Activated gamma-delta T cell (primary cell): Measurements from ENCODE around the gene SRRD.
"Not testable (repeated sequence)": the region's sequence is repeated elsewhere in the genome, so short reads cannot be mapped to it uniquely, and the experiment has no call there.

ENCODE experiments used
- DNase-seq: peaks from one replicate; lab custom pipeline; 2025; lab: John Stamatoyannopoulos, UW

SRRD gene

GRCh38 chr22:26522012-26522411 lies 38.3 kb downstream of the SRRD start:
- no peak for DNase-seq

- DNase-seq: no peak
These were observed 38.9 kb downstream of the SRRD start for GRCh38 chr22:26522592-26522991.

GRCh38 chr22:26524870-26525269 lies 41.2 kb downstream of the SRRD start:
- DNase-seq: no peak

- no peak for DNase-seq
These were observed 42.4 kb downstream of the SRRD start for GRCh38 chr22:26525946-26526564.

- DNase-seq: no peak
These were observed 43.5 kb downstream of the SRRD start for GRCh38 chr22:26527167-26527566.

GRCh38 chr22:26527574-26528465 lies 44.1 kb downstream of the SRRD start:
- DNase-seq: no peak

- not testable (repeated sequence) for DNase-seq
These were observed 44.8 kb downstream of the SRRD start for GRCh38 chr22:26528518-26528917.

- no peak for DNase-seq
These were observed 45.7 kb downstream of the SRRD start for GRCh38 chr22:26529345-26529744.

- no peak for DNase-seq
These were observed 50.6 kb downstream of the SRRD start for GRCh38 chr22:26534171-26534855.

GRCh38 chr22:26534874-26535602 lies 51.4 kb downstream of the SRRD start:
- DNase-seq: no peak

- DNase-seq: no peak
These were observed 51.9 kb downstream of the SRRD start for GRCh38 chr22:26535603-26535908.

GRCh38 chr22:26536056-26536761 lies 52.5 kb downstream of the SRRD start:
- no peak for DNase-seq

- DNase-seq: no peak
These were observed 53.1 kb downstream of the SRRD start for GRCh38 chr22:26536762-26537134.

- DNase-seq: no peak
These were observed 56.4 kb downstream of the SRRD start for GRCh38 chr22:26540119-26540518.

- no peak for DNase-seq
These were observed 57.6 kb downstream of the SRRD start for GRCh38 chr22:26541167-26541819.

- no peak for DNase-seq
These were observed 59.2 kb downstream of the SRRD start for GRCh38 chr22:26542831-26543230.
